ENCODE data around the gene GPR68.
A peak's percentile ranks its signal among the peaks of the same experiment; 100 is the strongest.

The GPR68 gene

DNA sequence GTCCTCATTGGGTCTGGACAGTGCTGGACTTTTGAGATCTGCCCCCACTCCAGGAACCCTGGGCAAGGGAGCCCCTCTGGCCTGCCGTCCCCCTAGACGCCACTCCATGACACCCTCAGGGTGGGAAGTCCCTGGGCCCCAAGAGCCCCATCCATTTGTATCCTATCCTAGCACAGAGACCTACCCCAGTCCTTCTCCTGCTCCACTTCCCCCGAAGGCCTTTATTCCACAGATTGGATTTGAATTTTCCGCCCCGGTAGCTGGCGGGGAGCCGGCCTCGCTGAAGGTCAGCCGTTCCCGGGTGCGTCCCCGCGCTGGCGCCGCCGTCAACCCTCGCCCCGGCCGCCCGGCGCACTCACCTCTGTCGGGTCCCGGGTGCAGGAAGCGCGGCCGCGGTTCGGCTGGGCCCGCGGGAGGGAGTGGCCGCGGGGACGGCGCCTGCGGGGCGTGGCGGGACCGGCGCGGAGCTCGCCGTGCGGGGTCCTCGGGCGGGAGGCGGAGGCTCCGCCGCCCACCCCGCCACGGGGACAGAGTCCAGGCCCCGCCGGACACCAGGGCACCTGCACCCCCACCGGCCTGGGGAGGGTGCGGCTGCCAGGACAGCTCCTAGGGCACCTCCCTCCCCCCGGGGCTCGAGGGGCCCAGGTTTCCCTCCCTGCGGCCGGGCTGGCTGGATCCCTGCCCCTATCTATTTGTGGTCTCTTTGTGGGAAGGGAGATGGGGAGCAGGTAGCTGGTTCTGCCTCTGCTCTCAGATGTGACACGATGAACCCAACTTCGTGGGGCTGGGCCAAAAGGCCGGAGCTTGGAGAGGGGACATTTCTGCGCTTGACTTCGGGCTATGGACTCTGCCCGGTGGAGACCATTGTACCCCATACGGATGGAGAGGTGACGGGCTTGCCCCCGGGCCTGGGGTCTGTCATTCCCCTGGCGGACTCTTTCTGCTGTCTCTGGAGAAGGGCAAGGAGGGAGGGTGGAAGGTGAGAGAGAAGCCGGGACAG, 19.9 kb upstream of the GPR68 start:
- H3K4me1 ChIP-seq (ENCODE audit: control insufficient read depth in 1 of 2, insufficient read depth in 2 of 2, low read length in 2 of 2) = peaks cover 10 to 21% of the 10 kb centered on the region in 2 donors
- peak overlapping the region in 1 of 2 donors; percentile 38 for H3K9ac ChIP-seq (ENCODE audit: low read depth in 1 of 2, low read length in 2 of 2)
- H3K27me3 ChIP-seq (ENCODE audit: control insufficient read depth in 1 of 2, insufficient read depth in 2 of 2, low read length in 2 of 2) = no peaks in the 10 kb centered on the region
- H3K9me3 ChIP-seq (ENCODE audit: control insufficient read depth in 1 of 2, low read length in 2 of 2) = no peaks in the 10 kb centered on the region
- peak overlapping the region; percentile 55 to 61 for H3K4me3 ChIP-seq (ENCODE audit: low read depth in 1 of 2, low read length in 2 of 2)
- H3K27ac ChIP-seq (ENCODE audit: low read depth, low read length) = no peak overlapping the region
- no peaks in the 10 kb centered on the region for H3K36me3 ChIP-seq (ENCODE audit: control insufficient read depth in 1 of 2, insufficient read depth in 2 of 2, low read length in 2 of 2)

DNA sequence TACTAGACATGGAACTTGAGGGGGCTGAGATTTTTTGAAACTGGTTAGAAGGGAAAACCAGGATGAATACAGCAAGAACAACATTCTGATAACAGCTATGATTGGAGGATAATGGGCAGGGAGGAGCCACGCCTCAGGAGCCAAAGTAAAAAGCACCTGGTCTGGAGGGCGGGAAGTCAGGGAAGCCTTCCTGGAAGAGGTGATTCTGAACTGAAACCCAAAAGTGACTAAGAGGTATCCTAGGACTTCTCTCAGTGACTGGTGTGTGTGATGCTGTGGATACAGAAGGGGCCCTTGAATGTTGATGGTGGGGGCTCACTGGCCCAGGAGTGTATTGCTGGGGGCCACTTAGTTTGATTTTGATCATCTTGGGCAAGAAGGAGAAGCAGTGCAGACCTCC, 18.8 kb upstream of the GPR68 start:
- Histone ChIP-seq H3K4me3 (ENCODE audit: low read depth in 1 of 2, low read length in 2 of 2) (peak overlapping the region in 1 of 2 donors; percentile 61), H3K9me3 (ENCODE audit: control insufficient read depth in 1 of 2, low read length in 2 of 2) (no peaks in the 10 kb centered on the region), H3K27ac (ENCODE audit: low read depth, low read length) (no peak overlapping the region), H3K36me3 (ENCODE audit: control insufficient read depth in 1 of 2, insufficient read depth in 2 of 2, low read length in 2 of 2) (no peaks in the 10 kb centered on the region), H3K9ac (ENCODE audit: low read depth in 1 of 2, low read length in 2 of 2) (no peak overlapping the region), H3K27me3 (ENCODE audit: control insufficient read depth in 1 of 2, insufficient read depth in 2 of 2, low read length in 2 of 2) (no peaks in the 10 kb centered on the region), H3K4me1 (ENCODE audit: control insufficient read depth in 1 of 2, insufficient read depth in 2 of 2, low read length in 2 of 2) (peaks cover 9 to 15% of the 10 kb centered on the region in 2 donors)

DNA sequence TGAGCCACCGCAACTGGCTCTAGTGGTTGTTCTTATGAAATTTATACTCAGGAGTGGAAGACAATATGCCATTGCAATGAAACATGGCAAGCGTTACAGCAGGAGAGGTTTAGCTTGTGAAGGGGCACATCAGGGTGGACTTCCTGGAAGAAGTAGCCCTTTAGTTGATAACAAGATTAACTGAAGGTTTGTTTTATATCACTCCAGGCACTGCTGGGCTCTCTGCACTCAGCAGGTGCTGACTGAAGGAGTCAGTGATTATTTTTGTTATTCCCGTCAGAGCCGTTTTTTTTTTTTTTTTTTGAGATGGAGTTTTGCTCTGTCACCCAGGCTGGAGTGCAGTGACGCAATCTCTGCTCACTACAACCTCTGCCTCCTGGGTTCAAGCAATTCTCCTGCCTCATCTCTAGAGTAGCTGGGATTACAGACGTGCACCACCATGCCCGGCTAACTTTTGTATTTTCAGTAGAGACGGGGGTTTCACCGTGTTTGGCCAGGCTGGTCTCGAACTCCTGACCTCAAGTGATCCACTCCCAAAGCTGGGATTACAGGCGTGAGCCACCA, 17.6 kb upstream of the GPR68 start:
- no peaks in the 10 kb centered on the region for H3K36me3 ChIP-seq (ENCODE audit: control insufficient read depth in 1 of 2, insufficient read depth in 2 of 2, low read length in 2 of 2)
- H3K4me3 ChIP-seq (ENCODE audit: low read depth in 1 of 2, low read length in 2 of 2) = no peak overlapping the region
- H3K4me1 ChIP-seq (ENCODE audit: control insufficient read depth in 1 of 2, insufficient read depth in 2 of 2, low read length in 2 of 2) = peaks cover 9 to 23% of the 10 kb centered on the region in 2 donors
- H3K9me3 ChIP-seq (ENCODE audit: control insufficient read depth in 1 of 2, low read length in 2 of 2) = no peaks in the 10 kb centered on the region
- H3K27me3 ChIP-seq (ENCODE audit: control insufficient read depth in 1 of 2, insufficient read depth in 2 of 2, low read length in 2 of 2) = no peaks in the 10 kb centered on the region
- H3K27ac ChIP-seq (ENCODE audit: low read depth, low read length) = no peak overlapping the region
- H3K9ac ChIP-seq (ENCODE audit: low read depth in 1 of 2, low read length in 2 of 2) = no peak overlapping the region

DNA sequence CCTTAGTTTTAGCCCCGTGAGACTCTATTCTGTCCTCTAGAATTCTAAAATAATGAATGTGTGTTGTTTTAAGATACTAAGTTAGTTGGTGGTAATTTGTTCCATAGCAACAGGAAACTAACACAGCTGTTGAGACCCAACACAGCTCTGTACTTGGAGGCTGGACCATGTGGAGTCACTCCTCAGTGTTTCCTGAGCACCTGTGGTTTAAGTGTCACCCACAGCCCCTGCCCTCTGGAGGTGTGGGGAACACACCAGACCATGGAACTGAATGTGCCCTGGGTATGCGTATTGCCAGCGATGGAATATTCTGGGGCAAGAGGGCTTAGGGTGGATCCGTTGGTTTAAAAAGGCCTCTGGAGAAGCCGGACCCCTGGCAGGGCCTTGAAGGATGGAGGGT, 16.6 kb upstream of the GPR68 start:
- Histone ChIP-seq H3K36me3 (ENCODE audit: control insufficient read depth in 1 of 2, insufficient read depth in 2 of 2, low read length in 2 of 2) (no peaks in the 10 kb centered on the region), H3K9me3 (ENCODE audit: control insufficient read depth in 1 of 2, low read length in 2 of 2) (no peaks in the 10 kb centered on the region), H3K27me3 (ENCODE audit: control insufficient read depth in 1 of 2, insufficient read depth in 2 of 2, low read length in 2 of 2) (no peaks in the 10 kb centered on the region), H3K9ac (ENCODE audit: low read depth in 1 of 2, low read length in 2 of 2) (no peak overlapping the region), H3K4me3 (ENCODE audit: low read depth in 1 of 2, low read length in 2 of 2) (no peak overlapping the region), H3K4me1 (ENCODE audit: control insufficient read depth in 1 of 2, insufficient read depth in 2 of 2, low read length in 2 of 2) (peaks cover 9 to 29% of the 10 kb centered on the region in 2 donors), H3K27ac (ENCODE audit: low read depth, low read length) (no peak overlapping the region)

DNA sequence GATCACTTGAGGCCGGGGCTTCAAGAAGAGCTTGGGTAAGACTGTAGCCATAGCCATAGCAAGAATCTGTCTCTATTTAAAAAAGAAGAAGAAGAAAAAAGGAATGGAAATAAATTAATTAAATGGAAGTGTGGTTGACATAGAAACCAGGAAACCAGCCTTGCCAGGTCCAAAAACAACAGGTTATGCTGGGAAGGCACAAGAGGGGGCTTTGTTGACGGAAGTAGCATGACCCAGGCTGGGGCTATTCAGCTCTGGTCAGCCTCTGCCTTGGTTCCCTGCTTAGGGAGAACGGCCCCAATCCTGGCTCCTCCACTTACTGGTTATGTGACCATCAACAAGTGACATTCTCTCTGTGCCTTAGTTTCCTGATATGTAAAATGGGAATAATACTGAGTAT, 14.4 kb upstream of the GPR68 start:
- H3K4me1 ChIP-seq (ENCODE audit: control insufficient read depth in 1 of 2, insufficient read depth in 2 of 2, low read length in 2 of 2) = peaks cover 6 to 26% of the 10 kb centered on the region in 2 donors
- no peaks in the 10 kb centered on the region for H3K36me3 ChIP-seq (ENCODE audit: control insufficient read depth in 1 of 2, insufficient read depth in 2 of 2, low read length in 2 of 2)
- H3K27me3 ChIP-seq (ENCODE audit: control insufficient read depth in 1 of 2, insufficient read depth in 2 of 2, low read length in 2 of 2) = peaks cover 0 to 7% of the 10 kb centered on the region in 2 donors
- H3K27ac ChIP-seq (ENCODE audit: low read depth, low read length) = no peak overlapping the region
- no peaks in the 10 kb centered on the region for H3K9me3 ChIP-seq (ENCODE audit: control insufficient read depth in 1 of 2, low read length in 2 of 2)
- H3K9ac ChIP-seq (ENCODE audit: low read depth in 1 of 2, low read length in 2 of 2) = no peak overlapping the region
- H3K4me3 ChIP-seq (ENCODE audit: low read depth in 1 of 2, low read length in 2 of 2) = no peak overlapping the region

DNA sequence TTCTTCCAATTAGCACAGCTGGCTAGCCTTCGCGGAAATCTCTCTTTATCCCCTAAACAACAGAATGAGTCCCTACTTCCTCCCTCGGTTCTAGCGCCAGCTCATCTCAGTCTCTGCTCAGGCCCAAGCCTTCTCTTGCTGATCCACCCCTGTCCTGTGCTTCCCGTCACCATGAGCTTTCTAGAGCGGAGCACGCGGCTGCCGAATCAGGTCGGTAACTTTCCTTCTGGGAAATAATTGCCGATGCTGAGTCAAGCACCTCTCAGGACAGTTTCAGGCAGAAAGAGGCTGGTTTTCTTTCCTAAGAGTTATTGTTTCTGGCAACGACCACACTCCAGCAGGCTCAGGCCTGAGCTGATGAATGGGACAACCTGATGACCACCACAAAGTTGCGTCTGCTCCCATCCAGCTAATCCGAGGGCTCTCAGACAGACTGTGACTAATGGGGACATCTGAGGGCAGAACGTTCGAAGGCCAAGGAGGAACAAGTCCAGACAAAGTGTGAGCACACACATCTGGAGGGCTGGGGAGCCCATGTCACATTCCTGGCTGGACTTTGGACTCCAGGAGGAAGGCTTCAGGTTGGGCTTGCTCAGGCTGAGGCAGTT, 13.6 kb upstream of the GPR68 start:
- Histone ChIP-seq H3K4me3 (ENCODE audit: low read depth in 1 of 2, low read length in 2 of 2) (no peak overlapping the region), H3K27ac (ENCODE audit: low read depth, low read length) (no peak overlapping the region), H3K4me1 (ENCODE audit: control insufficient read depth in 1 of 2, insufficient read depth in 2 of 2, low read length in 2 of 2) (peaks cover 7 to 24% of the 10 kb centered on the region in 2 donors), H3K9ac (ENCODE audit: low read depth in 1 of 2, low read length in 2 of 2) (no peak overlapping the region), H3K27me3 (ENCODE audit: control insufficient read depth in 1 of 2, insufficient read depth in 2 of 2, low read length in 2 of 2) (peaks cover 0 to 7% of the 10 kb centered on the region in 2 donors), H3K36me3 (ENCODE audit: control insufficient read depth in 1 of 2, insufficient read depth in 2 of 2, low read length in 2 of 2) (no peaks in the 10 kb centered on the region), H3K9me3 (ENCODE audit: control insufficient read depth in 1 of 2, low read length in 2 of 2) (no peaks in the 10 kb centered on the region)

DNA sequence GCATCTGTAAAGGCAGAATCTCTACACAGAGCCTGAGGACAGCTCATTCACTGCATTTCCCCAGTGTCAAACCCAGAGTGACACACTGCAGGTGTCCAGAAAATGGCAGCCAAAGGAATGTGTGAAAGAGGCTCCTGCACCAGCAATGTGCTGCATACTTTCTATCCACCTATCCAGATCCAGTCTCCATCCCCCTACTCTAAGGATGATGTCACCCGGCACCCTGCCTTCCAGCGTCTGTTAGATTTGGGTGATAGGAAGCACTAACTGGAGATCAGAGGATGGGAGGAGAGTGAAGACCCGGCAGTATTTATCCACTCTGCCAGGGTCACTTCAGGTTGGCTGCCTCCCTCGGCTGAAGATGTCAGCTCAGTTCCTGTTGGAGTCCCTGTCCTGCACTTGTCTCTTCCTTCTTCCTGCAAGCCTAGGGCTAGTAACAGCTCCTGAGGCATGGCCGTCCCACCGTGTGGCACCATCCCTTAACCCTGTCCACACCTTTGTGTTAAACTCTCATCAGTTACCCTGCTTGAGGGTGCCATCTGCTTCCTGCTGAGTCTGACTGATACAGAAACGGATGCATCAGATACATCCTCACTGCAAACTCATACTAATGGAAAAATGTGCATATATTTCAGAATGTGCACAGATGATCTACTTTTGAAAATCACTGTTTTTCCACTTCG, 13.0 kb upstream of the GPR68 start:
- no peaks in the 10 kb centered on the region for H3K36me3 ChIP-seq (ENCODE audit: control insufficient read depth in 1 of 2, insufficient read depth in 2 of 2, low read length in 2 of 2)
- no peak overlapping the region for H3K4me3 ChIP-seq (ENCODE audit: low read depth in 1 of 2, low read length in 2 of 2)
- no peaks in the 10 kb centered on the region for H3K9me3 ChIP-seq (ENCODE audit: control insufficient read depth in 1 of 2, low read length in 2 of 2)
- H3K27ac ChIP-seq (ENCODE audit: low read depth, low read length) = no peak overlapping the region
- peaks cover 0 to 7% of the 10 kb centered on the region in 2 donors for H3K27me3 ChIP-seq (ENCODE audit: control insufficient read depth in 1 of 2, insufficient read depth in 2 of 2, low read length in 2 of 2)
- peaks cover 12 to 31% of the 10 kb centered on the region in 2 donors for H3K4me1 ChIP-seq (ENCODE audit: control insufficient read depth in 1 of 2, insufficient read depth in 2 of 2, low read length in 2 of 2)
- no peak overlapping the region for H3K9ac ChIP-seq (ENCODE audit: low read depth in 1 of 2, low read length in 2 of 2)

DNA sequence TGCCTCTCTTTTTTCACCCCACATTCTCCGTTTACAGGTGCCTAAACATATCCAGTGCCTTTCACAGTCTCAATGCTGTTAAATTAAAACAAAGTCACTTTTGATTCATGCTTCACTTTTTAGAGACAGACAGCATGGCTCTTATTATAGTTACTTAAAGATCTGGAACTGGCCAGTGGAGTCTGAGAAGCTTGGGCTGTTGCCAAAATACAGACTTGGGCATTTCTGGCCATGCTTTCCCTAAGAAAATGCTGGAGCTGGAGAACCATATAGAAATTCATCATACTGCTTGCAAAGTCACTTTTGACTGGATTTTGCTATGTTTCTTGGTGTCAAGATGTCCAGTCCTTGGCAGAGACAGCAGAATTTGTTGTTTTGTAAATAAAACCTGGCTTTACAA, 12.2 kb upstream of the GPR68 start:
- H3K27me3 ChIP-seq (ENCODE audit: control insufficient read depth in 1 of 2, insufficient read depth in 2 of 2, low read length in 2 of 2) = peaks cover 0 to 7% of the 10 kb centered on the region in 2 donors
- H3K9ac ChIP-seq (ENCODE audit: low read depth in 1 of 2, low read length in 2 of 2) = no peak overlapping the region
- no peak overlapping the region for H3K4me3 ChIP-seq (ENCODE audit: low read depth in 1 of 2, low read length in 2 of 2)
- no peaks in the 10 kb centered on the region for H3K9me3 ChIP-seq (ENCODE audit: control insufficient read depth in 1 of 2, low read length in 2 of 2)
- peaks cover 15 to 31% of the 10 kb centered on the region in 2 donors for H3K4me1 ChIP-seq (ENCODE audit: control insufficient read depth in 1 of 2, insufficient read depth in 2 of 2, low read length in 2 of 2)
- no peak overlapping the region for H3K27ac ChIP-seq (ENCODE audit: low read depth, low read length)
- H3K36me3 ChIP-seq (ENCODE audit: control insufficient read depth in 1 of 2, insufficient read depth in 2 of 2, low read length in 2 of 2) = no peaks in the 10 kb centered on the region

DNA sequence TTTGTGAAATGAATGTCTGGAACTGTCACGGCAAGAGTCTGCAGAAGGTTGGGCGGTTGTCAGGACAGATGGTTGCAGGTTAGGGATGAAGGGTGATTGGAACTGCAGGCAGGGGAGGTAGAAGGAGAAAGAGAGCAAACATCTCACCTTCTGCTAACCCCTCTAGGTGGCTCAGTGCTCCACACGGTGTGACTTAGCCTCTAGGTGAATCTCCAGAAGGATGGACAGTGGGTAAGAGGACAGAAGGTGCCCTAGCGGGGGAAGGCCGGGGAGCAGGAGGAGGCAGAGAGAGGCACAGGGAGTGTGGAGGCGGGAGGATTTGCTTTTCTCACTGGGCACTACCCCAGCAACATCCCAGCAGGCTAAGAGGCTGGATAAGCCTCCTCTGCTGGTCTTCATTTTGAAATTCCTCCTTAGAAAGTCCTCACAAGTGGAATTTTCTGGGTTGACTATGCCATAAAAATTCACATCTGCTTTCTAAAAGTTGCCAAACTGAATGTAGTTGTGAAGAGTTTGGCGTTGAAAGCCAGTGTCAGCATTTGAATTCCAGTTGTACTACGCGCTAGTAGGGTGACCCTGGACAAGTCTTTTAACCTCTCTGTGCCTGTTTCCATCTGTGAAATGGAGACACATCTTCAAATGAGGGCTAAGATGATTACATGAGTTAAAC, 10.7 kb upstream of the GPR68 start:
- no peaks in the 10 kb centered on the region for H3K9me3 ChIP-seq (ENCODE audit: control insufficient read depth in 1 of 2, low read length in 2 of 2)
- no peak overlapping the region for H3K9ac ChIP-seq (ENCODE audit: low read depth in 1 of 2, low read length in 2 of 2)
- peaks cover 25 to 41% of the 10 kb centered on the region in 2 donors for H3K4me1 ChIP-seq (ENCODE audit: control insufficient read depth in 1 of 2, insufficient read depth in 2 of 2, low read length in 2 of 2)
- H3K36me3 ChIP-seq (ENCODE audit: control insufficient read depth in 1 of 2, insufficient read depth in 2 of 2, low read length in 2 of 2) = no peaks in the 10 kb centered on the region
- no peak overlapping the region for H3K27ac ChIP-seq (ENCODE audit: low read depth, low read length)
- H3K4me3 ChIP-seq (ENCODE audit: low read depth in 1 of 2, low read length in 2 of 2) = no peak overlapping the region
- peaks cover 0 to 7% of the 10 kb centered on the region in 2 donors for H3K27me3 ChIP-seq (ENCODE audit: control insufficient read depth in 1 of 2, insufficient read depth in 2 of 2, low read length in 2 of 2)

Data from duodenal mucosa (tissue), 2 donors.